SK-N-DZ (cell line): ENCODE data around the gene NADK2.
A peak's percentile ranks its signal among the peaks of the same experiment; 100 is the strongest.

Experiments
- DNase-seq: peaks from one replicate; pipeline ENCODE4 v3.0.0-alpha.2; 2015; ENCODE audit warnings: low spot score

NADK2 gene

GRCh38 chr5:36246036-36246800 lies 4.5 kb upstream of the NADK2 start:
- DNase-seq = no peak

GRCh38 chr5:36244076-36244475 lies 2.4 kb upstream of the NADK2 start:
- DNase-seq = no peak

DNA sequence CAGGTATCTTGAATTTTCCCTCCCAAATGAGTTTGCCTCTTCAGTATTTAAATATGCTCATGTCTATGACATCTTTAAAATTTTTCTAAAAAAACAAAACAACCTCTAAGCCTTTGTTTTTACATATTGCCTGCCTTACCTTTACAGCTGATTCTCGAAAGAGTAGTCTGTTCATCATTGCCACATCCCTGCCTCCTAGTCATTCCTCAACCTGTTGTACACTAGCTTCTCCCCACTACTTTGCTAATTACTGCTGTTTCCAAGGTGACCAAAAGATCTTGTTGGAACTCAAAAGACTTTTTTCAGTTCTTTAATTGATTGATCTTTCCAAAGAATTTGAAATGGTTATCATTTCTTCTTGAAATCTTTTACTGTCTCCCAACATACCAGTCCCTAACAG lies 1.9 kb upstream of the NADK2 start:
- DNase-seq = no peak

DNA sequence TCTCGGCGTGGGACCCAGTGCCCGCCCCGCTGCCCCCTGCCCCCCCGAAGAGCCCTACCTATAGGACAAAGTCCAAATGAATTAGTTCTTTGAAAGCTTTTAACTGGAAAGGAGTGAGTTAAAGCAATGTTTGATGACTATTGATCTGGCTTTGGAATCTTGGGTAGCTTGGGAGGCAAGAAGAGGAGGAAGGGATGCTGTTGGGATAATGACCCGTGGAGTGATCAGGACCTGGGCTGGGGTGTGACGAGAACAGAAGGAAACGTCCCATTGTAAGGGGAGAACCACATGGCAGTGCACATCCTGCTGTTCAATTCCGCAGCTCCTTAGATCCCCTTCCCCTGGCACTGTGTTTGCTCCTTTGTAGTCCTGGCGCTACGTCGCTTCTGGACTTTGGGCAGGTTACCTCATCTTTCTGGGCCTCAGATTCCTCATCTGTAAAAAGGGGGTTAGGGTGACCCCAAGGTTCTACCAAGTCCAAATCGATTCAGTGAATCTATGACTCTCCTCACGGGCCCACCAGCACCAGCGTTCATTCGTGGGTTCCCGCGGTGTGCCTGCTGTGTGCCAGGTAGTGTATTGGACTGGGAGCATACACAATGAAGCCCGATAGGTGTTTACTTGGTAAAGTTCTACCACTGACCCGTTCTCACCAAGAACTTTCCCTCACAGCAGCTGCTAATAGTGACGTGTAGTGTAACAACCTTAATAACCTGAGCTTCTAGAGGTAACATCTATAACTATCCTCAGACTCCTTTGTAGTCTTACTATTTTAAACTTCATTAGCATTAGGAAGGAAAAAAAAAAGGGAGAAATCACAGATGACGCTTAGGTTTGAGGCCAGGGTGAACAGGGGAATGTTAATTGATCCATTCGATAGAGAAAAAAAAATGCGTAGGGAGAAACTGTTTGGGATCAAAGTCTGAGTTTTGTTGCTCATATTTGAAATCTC lies 1.1 kb upstream of the NADK2 start:
- DNase-seq = no peak

DNA sequence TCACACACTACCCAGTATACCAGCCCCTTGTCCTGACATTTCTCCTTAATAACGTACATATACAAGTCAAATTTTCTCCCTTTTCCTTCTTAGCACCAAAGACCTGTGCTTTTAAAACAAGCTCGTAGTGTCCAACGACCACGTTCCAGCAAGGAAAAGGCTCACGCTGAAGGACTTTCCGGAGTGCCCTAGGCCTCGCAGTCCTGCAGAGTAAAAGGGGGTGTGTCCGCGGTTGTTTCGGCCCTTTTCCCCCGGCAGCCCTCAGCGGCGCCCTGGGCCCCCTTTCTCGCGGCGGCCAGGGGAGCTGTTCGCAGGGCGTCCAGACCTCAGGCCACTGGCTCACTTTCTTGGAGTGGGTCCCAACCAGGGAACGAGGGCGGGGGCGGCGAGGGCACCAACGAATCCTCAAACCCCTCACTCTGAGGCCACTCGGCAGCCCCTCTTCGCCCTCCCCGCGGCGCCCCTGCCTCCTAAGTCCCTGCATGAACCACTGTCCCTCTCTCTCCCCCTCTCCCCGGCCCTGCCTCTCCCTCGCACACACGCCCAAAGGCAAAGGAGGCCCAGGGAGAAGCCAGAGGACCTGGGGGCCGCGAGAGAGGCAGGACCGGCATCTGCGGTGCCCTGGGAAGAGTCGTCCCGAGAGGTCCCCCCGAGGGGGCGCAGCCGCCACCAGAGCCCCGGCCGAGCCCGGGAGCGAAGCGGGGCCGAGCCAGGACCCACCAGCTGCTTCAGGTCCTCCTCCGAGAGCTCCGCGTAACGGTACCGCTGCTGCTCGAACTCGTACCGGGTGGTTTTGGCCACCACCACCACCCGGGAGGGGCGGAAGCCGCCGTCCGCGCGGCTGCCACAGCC lies 720 bp downstream of the NADK2 start:
- DNase-seq = peak; percentile 64

DNA sequence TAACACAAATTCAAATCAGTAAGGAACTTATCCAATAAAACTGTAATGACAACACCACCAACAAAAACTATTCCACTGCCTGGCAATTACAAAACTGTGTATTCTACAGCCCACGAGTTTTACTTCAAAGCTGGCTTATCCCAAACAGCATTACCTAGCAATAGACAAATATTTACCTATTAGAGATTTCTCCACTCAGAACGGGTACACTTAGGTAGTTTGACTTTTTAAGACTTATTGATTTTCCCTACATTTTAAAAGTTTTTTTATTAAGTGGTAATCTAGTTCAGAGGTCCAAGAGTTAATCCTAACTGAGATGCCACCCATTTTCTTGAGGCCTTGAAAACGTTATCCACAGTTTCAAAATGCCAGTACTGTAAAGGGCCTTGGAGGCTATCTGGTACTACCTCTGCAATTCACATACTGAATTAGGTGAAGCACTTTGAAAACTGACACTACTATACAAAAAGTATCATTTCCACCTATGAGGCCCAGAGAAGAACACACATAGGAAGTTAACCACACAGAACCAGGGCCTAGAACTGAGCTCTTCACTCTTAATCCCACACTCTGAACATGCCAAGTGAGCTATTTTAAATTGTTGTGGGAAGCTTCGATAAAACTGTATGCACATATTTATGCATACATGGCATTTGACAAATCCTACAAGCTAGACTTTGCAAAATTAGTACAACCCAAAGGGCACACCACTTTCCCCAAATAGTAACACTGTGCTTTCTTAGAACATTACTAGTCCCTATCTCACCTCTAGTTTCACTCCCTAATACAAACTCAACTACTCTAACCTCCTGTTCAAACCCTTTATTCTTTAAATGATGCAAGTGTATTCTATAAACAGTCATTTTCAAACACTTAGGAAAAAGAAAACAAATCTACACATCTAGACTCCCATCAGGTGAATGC lies 2.1 kb downstream of the NADK2 start:
- DNase-seq = no peak

- no peak for DNase-seq
Observed at GRCh38 chr5:36238502-36239295, 3.0 kb downstream of the NADK2 start.

DNA sequence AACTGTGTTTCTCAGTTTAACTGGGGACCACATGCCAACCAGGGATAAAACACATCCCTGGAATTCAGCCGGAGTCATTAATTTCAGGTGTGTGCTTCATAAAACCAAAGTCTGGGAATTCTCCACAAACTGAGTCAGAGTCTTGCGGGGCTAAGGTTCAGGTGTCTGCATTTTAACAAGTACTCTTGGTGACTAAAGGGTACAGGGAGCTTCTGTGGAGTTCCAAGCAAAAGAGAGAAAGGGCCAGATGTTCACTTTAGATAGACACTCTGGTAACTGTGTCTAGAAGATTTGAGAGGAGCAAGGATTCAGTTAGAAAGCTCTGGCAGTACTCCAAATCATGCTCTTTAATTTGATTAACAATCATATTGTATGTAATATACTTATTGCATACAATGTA lies 4.0 kb downstream of the NADK2 start:
- DNase-seq = no peak

GRCh38 chr5:36236801-36237200 lies 4.9 kb downstream of the NADK2 start:
- no peak for DNase-seq

DNA sequence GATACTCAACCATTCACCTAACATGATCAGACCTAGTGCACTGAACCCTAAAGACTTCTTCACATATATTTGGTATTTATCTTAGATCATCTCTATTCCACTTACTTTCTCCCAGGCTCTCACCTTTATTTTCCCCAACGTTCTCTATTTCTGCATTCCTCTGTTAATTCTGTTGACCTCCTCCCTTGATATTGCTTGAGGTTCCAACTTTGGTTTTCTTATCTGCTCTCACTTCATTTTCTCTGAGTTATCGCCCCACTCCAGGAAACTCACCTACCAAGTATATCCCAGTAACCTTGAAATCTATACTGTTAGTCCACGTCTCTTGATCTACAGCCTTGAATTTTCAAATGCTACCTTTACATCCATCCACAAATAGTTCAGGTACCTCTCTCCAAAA lies 9.2 kb downstream of the NADK2 start:
- no peak for DNase-seq

DNA sequence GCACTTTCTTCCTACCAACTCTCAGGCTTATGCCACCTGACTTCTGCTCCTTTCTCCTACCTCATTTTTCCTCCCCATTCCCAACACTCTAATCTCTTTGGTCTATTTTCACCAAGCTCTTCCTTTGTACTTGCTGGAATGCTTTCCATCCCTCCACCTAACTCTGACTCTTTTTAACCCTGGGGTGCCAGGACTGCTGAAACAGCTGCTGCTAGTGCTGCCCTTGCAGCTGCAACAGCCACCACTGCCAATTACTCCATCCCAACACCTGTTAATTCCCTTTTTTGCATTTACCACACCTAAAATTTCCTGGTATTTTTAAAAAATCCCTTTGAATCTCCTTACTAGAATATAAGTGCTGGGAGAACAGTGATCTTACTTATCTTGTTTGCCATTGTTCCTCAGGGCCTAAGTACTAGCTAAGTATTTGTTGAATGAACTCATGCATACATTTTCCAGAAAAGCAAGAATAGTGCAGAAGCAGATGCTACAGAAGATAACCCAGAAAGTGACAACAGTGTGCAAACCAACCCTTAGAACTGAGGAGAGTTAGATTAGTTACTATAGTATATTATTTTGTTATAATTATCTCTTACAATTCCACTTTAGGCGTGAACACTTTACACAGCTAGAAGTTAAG lies 11.5 kb downstream of the NADK2 start:
- DNase-seq = no peak

DNA sequence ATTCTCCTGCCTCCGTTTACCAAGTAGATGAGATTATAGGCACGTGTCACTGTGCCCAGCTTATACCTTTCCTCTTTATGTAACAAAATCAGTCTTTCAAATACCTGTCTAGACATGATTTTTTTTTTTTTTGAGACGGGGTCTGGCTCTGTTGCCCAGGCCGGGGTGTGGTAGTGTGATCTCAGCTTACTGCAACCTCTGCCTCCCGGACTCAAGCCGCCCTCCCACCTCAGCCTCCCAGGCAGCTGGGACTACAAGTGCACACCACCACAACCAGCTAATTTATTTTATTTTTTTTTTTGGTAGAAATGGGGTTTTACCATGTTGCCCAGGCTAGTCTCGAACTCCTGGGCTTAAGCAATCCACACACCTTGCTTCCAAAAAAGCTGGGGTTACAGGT lies 13.2 kb downstream of the NADK2 start:
- no peak for DNase-seq

DNA sequence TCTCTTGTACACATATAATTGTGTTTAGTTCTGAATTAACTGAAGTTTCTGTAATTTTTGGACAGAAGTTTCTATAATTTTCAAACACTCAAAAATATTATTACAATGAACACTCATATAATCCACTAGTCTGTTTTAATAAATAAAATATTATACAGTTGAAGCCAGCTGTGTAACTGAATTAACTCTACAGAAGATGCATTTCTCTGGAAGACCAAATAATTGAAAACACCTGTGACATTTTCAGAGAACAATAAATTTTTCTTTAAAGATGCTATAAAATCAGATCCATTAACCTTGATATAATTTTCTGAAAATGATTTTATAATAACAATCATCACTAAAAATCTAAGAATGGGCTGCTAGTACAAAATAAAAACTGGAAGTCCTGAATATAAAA lies 14.7 kb downstream of the NADK2 start:
- DNase-seq = no peak

DNA sequence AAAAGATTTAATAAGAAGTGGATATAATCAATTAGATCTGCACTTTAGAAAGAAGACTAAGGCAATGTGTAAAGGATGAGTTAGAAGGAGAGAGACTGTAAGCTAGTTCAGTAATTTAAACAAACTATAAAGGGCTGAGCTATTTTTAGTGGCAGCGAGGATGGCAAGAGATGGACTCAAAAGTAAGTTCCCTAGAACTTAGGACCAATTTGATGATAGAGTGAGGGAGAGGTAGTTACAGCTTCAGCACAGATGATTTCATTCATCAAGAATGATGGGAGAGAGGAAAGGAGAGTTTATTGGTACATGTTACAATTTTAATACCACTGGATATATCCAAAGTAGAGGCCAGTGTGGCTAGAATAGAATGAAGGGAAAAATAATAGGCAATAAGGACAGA lies 19.1 kb downstream of the NADK2 start:
- DNase-seq = no peak

- DNase-seq = no peak
Observed at GRCh38 chr5:36217988-36218387, 23.7 kb downstream of the NADK2 start.

GRCh38 chr5:36217567-36217966 lies 24.2 kb downstream of the NADK2 start:
- no peak for DNase-seq

DNA sequence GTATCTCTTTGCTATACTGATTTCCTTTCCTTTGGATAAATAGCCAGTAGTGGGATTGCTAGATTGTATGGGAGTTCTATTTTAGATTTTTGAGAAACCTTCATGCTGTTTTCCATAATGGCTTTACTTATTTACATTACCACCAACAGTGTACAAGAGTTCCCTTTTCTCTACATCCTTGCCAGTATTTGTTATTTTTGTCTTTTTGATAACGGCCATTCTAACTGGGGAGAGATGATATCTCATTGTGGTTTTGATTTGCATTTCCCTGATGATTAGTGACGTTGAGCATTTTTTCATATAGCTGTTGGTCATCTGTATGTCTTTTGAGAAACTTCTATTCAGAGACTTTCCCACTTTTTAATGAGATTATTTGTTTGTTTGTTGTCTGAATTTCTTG lies 25.8 kb downstream of the NADK2 start:
- DNase-seq = no peak

GRCh38 chr5:36214436-36214835 lies 27.3 kb downstream of the NADK2 start:
- no peak for DNase-seq

DNA sequence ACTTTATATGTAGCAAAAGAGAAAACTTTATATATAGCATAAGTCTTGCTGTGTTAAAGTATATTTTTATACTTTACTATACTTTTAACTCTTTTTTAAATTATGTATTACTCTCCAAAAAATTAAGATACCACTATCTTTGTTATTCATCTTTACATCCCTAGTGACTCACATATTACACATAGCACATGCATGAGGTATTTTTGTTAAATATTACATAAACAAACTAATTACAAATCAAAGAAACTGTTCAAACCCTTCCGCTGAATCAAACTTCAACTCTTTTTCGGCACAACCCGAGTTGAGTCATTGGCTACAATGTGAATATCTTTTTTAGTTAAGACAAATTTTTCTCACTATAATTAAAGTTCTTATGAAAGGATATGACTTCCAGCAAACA lies 32.1 kb downstream of the NADK2 start:
- no peak for DNase-seq
